HepG2 (cell line): ENCODE measurements around the gene SNX22. TPM values are rescaled to one million over a fixed set of nuclear protein-coding genes. Genes with fewer than 3 reads are reported as not detected.

ENCODE experiments used
- ATM ChIP-seq: fragments of 450-650 bp; IDR thresholded peaks from 2 replicates; pipeline ENCODE4 v1.7.1; 2017; ENCODE audit warnings: mild to moderate bottlenecking, borderline replicate concordance
- CBX1 ChIP-seq: IDR thresholded peaks from one replicate; pipeline ENCODE4 v1.6.1; 2016; ENCODE audit warnings: antibody characterized with exemption, low read depth
- DPF2 ChIP-seq: sonication (generic); formaldehyde crosslinking; IDR thresholded peaks from 2 replicates; pipeline ENCODE4 v1.4.0; 2020; ENCODE audit warnings: mild to moderate bottlenecking, low read depth, missing genetic modification reagents, borderline replicate concordance
- FIP1L1 ChIP-seq: fragments of 200-400 bp; formaldehyde crosslinking; IDR thresholded peaks from 2 replicates; pipeline ENCODE4 v1.6.1; 2018; ENCODE audit warnings: low read depth, mild to moderate bottlenecking, low read length, moderate library complexity, borderline replicate concordance; ENCODE audit not compliant: insufficient read depth
- ISL2 ChIP-seq: sonication (generic); formaldehyde crosslinking; IDR thresholded peaks from 2 replicates; pipeline ENCODE4 v1.5.0; 2020; ENCODE audit warnings: missing genetic modification reagents
- KLF12 ChIP-seq: sonication (generic); formaldehyde crosslinking; IDR thresholded peaks from 2 replicates; pipeline ENCODE4 v1.4.0; 2020; ENCODE audit warnings: missing genetic modification reagents, borderline replicate concordance
- SIX4 ChIP-seq: sonication (generic); formaldehyde crosslinking; IDR thresholded peaks from 2 replicates; pipeline ENCODE4 v1.4.0; 2020; ENCODE audit warnings: missing genetic modification reagents
- SRSF4 ChIP-seq: fragments of 200-400 bp; formaldehyde crosslinking; IDR thresholded peaks from one replicate; pipeline ENCODE4 v1.6.1; 2018; ENCODE audit warnings: mild to moderate bottlenecking, low read depth, low read length, moderate library complexity; ENCODE audit not compliant: poor library complexity, severe bottlenecking
- ZFP62 ChIP-seq: sonication (generic); formaldehyde crosslinking; IDR thresholded peaks from 2 replicates; pipeline ENCODE4 v1.4.0; 2020; ENCODE audit warnings: missing genetic modification reagents
- ZNF569 ChIP-seq: sonication (generic); formaldehyde crosslinking; IDR thresholded peaks from 2 replicates; pipeline ENCODE4 v1.5.0; 2020; ENCODE audit warnings: mild to moderate bottlenecking, missing genetic modification reagents, moderate library complexity, borderline replicate concordance
- ZNF776 ChIP-seq: sonication (generic); formaldehyde crosslinking; IDR thresholded peaks from 2 replicates; pipeline ENCODE4 v1.4.0; 2020; ENCODE audit warnings: mild to moderate bottlenecking, missing genetic modification reagents
- polyA plus RNA-seq, 8 experiments: library from polyadenylated mRNA; depleted of rRNA in 3 of 8; stranded (reverse) in 7 of 8; unstranded in 1 of 8; fragments of >200 nt; fragmentation: Illumina TruSeq in 4 of 8; extraction: Trizol in 4 of 8; gene quantifications; 2 replicates each; pipeline versions ENCODE4 v1.2.1 to v1.2.3, GENCODE V29; 2011 to 2016; ENCODE audit warnings: low read depth in 4 of 8, missing spikeins in 1 of 8, mixed read lengths in 1 of 8; ENCODE audit not compliant: insufficient read depth in 1 of 8
- total RNA-seq, 5 experiments: library from RNA; depleted of rRNA; stranded (reverse); fragments of >200 nt; fragmentation: Illumina TruSeq; extraction: Trizol; gene quantifications; 2 replicates each; pipeline ENCODE4 v1.2.3, GENCODE V29; 2016; ENCODE audit warnings: low read depth in 1 of 5
- TF ChIP-seq, protein P1 (sequence below): sonication (generic); formaldehyde crosslinking; IDR thresholded peaks from 2 replicates; pipeline ENCODE4 v1.4.0; 2020; ENCODE audit warnings: missing genetic modification reagents
- TF ChIP-seq, protein P2 (sequence below): sonication (generic); formaldehyde crosslinking; IDR thresholded peaks from 2 replicates; pipeline ENCODE4 v1.5.0; 2020; ENCODE audit warnings: mild to moderate bottlenecking, missing genetic modification reagents
- TF ChIP-seq, protein P3 (sequence below): sonication (generic); formaldehyde crosslinking; IDR thresholded peaks from one replicate; pipeline ENCODE4 v1.5.1; 2020; ENCODE audit warnings: mild to moderate bottlenecking, missing genetic modification reagents; ENCODE audit errors: not compliant biosample characterization

The SNX22 gene
- total and polyA plus RNA-seq, 2 of the 13 experiments (the other 11 are each of a cell fraction or from before 2014, with no cell fraction given), result 2.3 to 5.5 TPM

DNA sequence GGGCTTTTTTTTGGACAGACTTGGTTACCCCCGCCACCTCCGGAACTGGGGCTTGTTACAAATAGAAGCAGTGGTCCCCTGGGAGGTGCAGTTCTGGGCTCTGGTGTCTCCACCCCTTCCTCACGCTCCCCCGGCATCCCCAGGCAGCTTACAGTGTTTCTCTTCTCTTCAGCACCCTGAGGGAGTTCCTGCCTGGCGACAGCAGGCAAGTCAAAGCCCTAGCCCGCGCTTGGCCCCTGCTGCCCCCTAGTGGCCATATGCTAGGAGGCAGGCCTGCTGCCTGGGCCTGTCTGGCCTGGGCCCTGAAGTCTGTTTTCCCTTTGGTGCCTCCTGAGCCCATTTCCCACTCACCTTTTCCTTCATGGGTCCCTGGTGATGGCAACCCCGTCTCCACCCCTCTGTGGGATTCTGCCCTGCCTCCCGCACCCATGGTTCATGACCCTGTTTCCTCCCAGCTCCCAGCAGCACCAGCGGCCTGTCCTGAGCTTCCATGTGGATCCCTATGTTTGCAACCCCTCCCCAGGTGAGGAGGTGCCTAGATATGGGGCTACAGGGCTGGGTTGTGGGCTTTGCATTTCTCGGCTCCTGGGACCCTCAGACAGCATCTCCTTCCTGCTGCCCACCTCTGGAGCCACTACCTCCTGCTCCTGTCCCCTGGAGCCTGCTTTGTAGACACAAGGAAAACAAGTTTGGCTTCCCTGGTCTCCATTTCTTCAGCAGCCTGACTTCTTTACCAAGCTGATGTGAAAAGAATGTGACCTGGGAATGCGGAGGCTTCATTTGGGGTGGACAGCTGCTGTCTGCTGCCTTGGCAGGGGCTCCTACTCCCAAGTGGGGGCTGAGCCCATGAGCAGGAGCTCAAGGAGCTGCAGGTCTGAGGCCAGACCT is 2.2 kb downstream of the SNX22 start (continued):
- TF ChIP-seq, protein P1, sequence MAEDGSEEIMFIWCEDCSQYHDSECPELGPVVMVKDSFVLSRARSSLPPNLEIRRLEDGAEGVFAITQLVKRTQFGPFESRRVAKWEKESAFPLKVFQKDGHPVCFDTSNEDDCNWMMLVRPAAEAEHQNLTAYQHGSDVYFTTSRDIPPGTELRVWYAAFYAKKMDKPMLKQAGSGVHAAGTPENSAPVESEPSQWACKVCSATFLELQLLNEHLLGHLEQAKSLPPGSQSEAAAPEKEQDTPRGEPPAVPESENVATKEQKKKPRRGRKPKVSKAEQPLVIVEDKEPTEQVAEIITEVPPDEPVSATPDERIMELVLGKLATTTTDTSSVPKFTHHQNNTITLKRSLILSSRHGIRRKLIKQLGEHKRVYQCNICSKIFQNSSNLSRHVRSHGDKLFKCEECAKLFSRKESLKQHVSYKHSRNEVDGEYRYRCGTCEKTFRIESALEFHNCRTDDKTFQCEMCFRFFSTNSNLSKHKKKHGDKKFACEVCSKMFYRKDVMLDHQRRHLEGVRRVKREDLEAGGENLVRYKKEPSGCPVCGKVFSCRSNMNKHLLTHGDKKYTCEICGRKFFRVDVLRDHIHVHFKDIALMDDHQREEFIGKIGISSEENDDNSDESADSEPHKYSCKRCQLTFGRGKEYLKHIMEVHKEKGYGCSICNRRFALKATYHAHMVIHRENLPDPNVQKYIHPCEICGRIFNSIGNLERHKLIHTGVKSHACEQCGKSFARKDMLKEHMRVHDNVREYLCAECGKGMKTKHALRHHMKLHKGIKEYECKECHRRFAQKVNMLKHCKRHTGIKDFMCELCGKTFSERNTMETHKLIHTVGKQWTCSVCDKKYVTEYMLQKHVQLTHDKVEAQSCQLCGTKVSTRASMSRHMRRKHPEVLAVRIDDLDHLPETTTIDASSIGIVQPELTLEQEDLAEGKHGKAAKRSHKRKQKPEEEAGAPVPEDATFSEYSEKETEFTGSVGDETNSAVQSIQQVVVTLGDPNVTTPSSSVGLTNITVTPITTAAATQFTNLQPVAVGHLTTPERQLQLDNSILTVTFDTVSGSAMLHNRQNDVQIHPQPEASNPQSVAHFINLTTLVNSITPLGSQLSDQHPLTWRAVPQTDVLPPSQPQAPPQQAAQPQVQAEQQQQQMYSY (CRISPR knock-in tag), result no peak
- TF ChIP-seq DPF2 (CRISPR knock-in tag), result no peak; the same call in 1 of the 2 replicates
- TF ChIP-seq, protein P2, sequence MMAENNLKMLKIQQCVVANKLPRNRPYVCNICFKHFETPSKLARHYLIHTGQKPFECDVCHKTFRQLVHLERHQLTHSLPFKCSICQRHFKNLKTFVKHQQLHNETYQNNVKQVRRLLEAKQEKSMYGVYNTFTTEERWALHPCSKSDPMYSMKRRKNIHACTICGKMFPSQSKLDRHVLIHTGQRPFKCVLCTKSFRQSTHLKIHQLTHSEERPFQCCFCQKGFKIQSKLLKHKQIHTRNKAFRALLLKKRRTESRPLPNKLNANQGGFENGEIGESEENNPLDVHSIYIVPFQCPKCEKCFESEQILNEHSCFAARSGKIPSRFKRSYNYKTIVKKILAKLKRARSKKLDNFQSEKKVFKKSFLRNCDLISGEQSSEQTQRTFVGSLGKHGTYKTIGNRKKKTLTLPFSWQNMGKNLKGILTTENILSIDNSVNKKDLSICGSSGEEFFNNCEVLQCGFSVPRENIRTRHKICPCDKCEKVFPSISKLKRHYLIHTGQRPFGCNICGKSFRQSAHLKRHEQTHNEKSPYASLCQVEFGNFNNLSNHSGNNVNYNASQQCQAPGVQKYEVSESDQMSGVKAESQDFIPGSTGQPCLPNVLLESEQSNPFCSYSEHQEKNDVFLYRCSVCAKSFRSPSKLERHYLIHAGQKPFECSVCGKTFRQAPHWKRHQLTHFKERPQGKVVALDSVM, result 0 out of 2 replicates have a peak, but pooled peaks have one; percentile 27
- TF ChIP-seq ATM, result no peak
- TF ChIP-seq CBX1, result no peak
- TF ChIP-seq SRSF4, result no peak
- TF ChIP-seq ZNF776 (CRISPR knock-in tag), result no peak
- no peak for TF ChIP-seq SIX4 (CRISPR knock-in tag)
- TF ChIP-seq, protein P3, sequence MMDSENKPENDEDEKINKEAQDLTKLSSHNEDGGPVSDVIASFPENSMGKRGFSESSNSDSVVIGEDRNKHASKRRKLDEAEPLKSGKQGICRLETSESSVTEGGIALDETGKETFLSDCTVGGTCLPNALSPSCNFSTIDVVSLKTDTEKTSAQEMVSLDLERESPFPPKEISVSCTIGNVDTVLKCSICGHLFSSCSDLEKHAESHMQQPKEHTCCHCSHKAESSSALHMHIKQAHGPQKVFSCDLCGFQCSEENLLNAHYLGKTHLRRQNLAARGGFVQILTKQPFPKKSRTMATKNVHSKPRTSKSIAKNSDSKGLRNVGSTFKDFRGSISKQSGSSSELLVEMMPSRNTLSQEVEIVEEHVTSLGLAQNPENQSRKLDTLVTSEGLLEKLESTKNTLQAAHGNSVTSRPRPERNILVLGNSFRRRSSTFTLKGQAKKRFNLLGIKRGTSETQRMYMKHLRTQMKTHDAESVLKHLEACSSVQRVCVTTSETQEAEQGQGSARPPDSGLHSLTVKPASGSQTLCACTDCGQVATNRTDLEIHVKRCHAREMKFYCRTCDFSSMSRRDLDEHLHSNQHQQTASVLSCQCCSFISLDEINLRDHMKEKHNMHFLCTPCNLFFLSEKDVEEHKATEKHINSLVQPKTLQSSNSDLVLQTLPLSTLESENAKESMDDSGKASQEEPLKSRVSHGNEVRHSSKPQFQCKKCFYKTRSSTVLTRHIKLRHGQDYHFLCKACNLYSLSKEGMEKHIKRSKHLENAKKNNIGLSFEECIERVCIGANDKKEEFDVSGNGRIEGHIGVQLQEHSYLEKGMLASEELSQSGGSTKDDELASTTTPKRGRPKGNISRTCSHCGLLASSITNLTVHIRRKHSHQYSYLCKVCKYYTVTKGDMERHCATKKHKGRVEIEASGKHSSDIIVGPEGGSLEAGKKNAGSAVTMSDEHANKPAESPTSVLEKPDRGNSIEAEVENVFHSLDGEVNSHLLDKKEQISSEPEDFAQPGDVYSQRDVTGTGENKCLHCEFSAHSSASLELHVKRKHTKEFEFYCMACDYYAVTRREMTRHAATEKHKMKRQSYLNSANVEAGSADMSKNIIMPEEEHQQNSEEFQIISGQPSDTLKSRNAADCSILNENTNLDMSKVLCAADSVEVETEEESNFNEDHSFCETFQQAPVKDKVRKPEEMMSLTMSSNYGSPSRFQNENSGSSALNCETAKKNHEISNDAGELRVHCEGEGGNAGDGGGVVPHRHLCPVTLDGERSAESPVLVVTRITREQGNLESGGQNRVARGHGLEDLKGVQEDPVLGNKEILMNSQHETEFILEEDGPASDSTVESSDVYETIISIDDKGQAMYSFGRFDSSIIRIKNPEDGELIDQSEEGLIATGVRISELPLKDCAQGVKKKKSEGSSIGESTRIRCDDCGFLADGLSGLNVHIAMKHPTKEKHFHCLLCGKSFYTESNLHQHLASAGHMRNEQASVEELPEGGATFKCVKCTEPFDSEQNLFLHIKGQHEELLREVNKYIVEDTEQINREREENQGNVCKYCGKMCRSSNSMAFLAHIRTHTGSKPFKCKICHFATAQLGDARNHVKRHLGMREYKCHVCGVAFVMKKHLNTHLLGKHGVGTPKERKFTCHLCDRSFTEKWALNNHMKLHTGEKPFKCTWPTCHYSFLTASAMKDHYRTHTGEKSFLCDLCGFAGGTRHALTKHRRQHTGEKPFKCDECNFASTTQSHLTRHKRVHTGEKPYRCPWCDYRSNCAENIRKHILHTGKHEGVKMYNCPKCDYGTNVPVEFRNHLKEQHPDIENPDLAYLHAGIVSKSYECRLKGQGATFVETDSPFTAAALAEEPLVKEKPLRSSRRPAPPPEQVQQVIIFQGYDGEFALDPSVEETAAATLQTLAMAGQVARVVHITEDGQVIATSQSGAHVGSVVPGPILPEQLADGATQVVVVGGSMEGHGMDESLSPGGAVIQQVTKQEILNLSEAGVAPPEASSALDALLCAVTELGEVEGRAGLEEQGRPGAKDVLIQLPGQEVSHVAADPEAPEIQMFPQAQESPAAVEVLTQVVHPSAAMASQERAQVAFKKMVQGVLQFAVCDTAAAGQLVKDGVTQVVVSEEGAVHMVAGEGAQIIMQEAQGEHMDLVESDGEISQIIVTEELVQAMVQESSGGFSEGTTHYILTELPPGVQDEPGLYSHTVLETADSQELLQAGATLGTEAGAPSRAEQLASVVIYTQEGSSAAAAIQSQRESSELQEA (CRISPR knock-in tag), result no peak
- TF ChIP-seq FIP1L1, result no peak
- TF ChIP-seq ISL2 (CRISPR knock-in tag), result peak; percentile 34; the same call in 1 of the 2 replicates
- no peak for TF ChIP-seq ZNF569 (CRISPR knock-in tag)
- no peak for TF ChIP-seq KLF12 (CRISPR knock-in tag)
- TF ChIP-seq ZFP62 (CRISPR knock-in tag), result no peak
